Measurements from ENCODE around the gene MFNG.
"Not testable (repeated sequence)": the region's sequence is repeated elsewhere in the genome, so short reads cannot be mapped to it uniquely, and the experiment has no call there.

Gene MFNG

DNA sequence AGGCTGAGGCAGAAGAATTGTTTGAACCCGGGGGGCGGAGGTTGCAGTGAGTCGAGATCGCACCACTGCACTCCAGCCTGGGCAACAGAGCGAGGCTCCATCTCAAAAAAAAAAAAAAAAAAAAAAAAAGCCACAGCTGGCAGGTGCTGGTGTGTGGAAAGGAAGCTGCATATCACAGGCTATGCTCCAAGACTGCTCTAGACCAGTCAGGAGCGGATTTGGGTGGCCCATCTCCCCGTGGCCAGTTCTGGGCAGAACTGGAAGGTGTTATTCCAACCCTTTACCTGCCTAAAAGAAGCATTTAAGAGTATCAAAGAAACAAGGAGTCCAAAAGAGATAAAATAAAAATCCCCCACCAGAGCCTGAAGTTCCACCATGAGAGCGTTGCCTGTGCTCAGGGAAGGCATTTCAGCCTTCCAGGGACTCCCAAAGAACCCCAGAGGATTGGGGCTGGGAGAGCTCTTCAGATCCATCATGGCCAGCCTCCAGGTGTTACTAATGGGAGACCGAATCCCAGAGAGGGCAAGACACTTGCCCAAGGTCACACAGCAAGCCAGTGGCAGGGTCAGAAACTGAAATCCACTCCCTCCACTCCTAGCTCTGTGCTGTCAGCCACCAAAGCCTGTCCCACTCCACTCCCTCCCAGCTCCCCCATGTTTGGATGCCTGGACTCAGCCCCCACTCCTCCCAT, 14.3 kb downstream of the MFNG start:
- no peak for DNase-seq (ENCODE audit: low read depth in 1 of 2, low spot score in 1 of 2)
- H3K27ac ChIP-seq (replicated peaks), result no peak overlapping the region
- no peak overlapping the region for H3K4me3 ChIP-seq (replicated peaks; ENCODE audit: insufficient read depth, low read length)
- TF ChIP-seq SPI1 (IDR thresholded peaks at IDR 0.05; ENCODE audit: borderline replicate concordance, low read depth) (no peak), POLR2AphosphoS5 (IDR thresholded peaks at IDR 0.05; ENCODE audit: low read depth) (no peak), GABPA (IDR thresholded peaks at IDR 0.05; ENCODE audit: low read depth) (no peak), CTCF (IDR thresholded peaks at IDR 0.05; ENCODE audit: insufficient read depth, low read length) (no peak)
- TF ChIP-seq, protein P1, sequence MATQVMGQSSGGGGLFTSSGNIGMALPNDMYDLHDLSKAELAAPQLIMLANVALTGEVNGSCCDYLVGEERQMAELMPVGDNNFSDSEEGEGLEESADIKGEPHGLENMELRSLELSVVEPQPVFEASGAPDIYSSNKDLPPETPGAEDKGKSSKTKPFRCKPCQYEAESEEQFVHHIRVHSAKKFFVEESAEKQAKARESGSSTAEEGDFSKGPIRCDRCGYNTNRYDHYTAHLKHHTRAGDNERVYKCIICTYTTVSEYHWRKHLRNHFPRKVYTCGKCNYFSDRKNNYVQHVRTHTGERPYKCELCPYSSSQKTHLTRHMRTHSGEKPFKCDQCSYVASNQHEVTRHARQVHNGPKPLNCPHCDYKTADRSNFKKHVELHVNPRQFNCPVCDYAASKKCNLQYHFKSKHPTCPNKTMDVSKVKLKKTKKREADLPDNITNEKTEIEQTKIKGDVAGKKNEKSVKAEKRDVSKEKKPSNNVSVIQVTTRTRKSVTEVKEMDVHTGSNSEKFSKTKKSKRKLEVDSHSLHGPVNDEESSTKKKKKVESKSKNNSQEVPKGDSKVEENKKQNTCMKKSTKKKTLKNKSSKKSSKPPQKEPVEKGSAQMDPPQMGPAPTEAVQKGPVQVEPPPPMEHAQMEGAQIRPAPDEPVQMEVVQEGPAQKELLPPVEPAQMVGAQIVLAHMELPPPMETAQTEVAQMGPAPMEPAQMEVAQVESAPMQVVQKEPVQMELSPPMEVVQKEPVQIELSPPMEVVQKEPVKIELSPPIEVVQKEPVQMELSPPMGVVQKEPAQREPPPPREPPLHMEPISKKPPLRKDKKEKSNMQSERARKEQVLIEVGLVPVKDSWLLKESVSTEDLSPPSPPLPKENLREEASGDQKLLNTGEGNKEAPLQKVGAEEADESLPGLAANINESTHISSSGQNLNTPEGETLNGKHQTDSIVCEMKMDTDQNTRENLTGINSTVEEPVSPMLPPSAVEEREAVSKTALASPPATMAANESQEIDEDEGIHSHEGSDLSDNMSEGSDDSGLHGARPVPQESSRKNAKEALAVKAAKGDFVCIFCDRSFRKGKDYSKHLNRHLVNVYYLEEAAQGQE (IDR thresholded peaks at IDR 0.05; ENCODE audit: insufficient replicate concordance, low read depth), result no peak
- H3K27me3 ChIP-seq (ENCODE audit: insufficient read depth, poor library complexity, severe bottlenecking), result no peaks in the 10 kb centered on the region

DNA sequence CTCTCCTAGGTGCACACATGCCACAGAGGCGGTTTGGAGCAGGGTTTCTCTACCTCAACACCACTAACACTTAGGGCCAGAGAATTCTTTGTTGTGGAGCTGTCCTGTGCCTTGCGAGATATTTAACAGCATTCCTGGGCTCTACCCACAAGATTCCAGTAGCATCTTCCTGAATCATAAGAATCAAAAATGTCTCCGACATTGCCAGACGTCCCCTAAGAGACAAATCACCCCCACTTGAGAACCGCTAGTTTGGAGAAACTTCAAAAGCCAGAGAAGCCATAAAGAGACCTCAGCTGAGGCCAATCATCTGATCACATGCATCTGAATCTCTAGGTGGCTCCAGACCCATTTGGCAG, 16.1 kb downstream of the MFNG start:
- H3K4me3 ChIP-seq (replicated peaks; ENCODE audit: insufficient read depth, low read length), result no peak overlapping the region
- H3K27ac ChIP-seq (replicated peaks), result no peak overlapping the region
- no peaks in the 10 kb centered on the region for H3K27me3 ChIP-seq (ENCODE audit: insufficient read depth, poor library complexity, severe bottlenecking)
- TF ChIP-seq GABPA (IDR thresholded peaks at IDR 0.05; ENCODE audit: low read depth), result no peak
- TF ChIP-seq SPI1 (IDR thresholded peaks at IDR 0.05; ENCODE audit: borderline replicate concordance, low read depth), result no peak
- no peak for TF ChIP-seq CTCF (IDR thresholded peaks at IDR 0.05; ENCODE audit: insufficient read depth, low read length)
- TF ChIP-seq POLR2AphosphoS5 (IDR thresholded peaks at IDR 0.05; ENCODE audit: low read depth), result no peak
- TF ChIP-seq, protein P1 (IDR thresholded peaks at IDR 0.05; ENCODE audit: insufficient replicate concordance, low read depth), result no peak
- no peak for DNase-seq (ENCODE audit: low read depth in 1 of 2, low spot score in 1 of 2)

DNA sequence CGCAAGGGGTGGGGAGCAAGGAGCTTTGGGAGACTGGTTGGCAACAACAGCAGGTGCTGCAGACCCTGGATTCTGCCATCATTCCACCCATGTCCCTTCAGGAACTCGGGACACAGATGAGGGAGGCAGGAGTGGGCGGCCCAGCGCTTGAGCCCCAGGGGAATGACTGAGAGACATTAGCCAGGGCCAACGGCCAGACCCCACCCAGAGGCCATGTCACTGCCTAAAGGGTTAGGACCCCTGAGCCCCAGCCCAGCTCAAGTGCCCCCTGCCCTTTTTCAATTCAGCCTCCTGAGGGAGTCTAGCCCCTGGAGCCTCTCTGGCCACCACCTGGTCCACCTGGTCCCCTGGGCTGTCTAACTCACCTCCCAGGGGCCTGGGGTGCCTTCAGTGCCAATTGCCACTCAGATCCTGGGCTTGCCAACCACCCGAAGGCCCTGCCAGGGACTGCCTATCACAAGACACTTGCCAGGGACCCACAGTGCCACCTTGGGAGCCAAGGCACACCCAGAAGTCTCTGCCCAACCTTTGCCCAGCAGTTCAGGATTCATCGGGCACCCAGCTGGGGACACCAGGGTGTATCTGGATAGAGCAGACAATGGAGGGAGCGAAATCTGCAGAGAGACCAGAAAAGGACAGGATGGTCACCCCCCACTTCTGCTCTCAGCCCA, 16.6 kb downstream of the MFNG start:
- H3K27ac ChIP-seq (replicated peaks), result no peak overlapping the region
- H3K27me3 ChIP-seq (ENCODE audit: insufficient read depth, poor library complexity, severe bottlenecking), result no peaks in the 10 kb centered on the region
- no peak for DNase-seq (ENCODE audit: low read depth in 1 of 2, low spot score in 1 of 2)
- TF ChIP-seq, protein P1 (IDR thresholded peaks at IDR 0.05; ENCODE audit: insufficient replicate concordance, low read depth), result no peak
- TF ChIP-seq POLR2AphosphoS5 (IDR thresholded peaks at IDR 0.05; ENCODE audit: low read depth) (no peak), CTCF (IDR thresholded peaks at IDR 0.05; ENCODE audit: insufficient read depth, low read length) (no peak), GABPA (IDR thresholded peaks at IDR 0.05; ENCODE audit: low read depth) (no peak), SPI1 (IDR thresholded peaks at IDR 0.05; ENCODE audit: borderline replicate concordance, low read depth) (no peak)
- no peak overlapping the region for H3K4me3 ChIP-seq (replicated peaks; ENCODE audit: insufficient read depth, low read length)

DNA sequence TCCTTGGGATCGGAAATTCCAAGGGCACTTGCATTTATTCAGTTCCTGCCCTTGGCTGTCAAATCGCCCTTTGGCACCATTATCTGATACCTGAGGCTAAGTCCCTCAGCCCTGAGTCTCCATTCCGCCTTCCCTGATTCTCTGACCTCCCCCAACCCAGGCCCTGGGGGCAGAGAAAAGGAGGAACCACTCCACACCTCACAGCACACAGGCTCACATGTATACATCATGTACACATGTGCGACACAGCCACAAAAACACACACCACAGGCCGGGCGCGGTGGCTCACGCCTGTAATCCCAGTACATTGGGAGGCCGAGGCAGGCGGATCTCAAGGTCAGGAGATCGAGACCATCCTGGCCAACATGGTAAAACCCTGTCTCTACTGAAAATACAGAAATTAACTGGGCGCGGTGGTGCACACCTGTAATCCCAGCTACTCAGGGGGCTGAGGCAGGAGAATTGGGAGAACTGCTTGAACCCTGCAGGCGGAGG, 17.9 kb downstream of the MFNG start:
- H3K4me3 ChIP-seq (replicated peaks; ENCODE audit: insufficient read depth, low read length); DNase-seq (ENCODE audit: low read depth in 1 of 2, low spot score in 1 of 2): not testable (repeated sequence)

More for the DNA sequence above, 17.9 kb downstream of the MFNG start:
- not testable (repeated sequence) for H3K27me3 ChIP-seq (ENCODE audit: insufficient read depth, poor library complexity, severe bottlenecking); H3K27ac ChIP-seq (replicated peaks)

Measured in HL-60 (cell line).